HEK293 (cell line): Measurements from ENCODE around the gene TRMU.

Source experiments
- CTCF ChIP-seq: fragments of 450-650 bp; formaldehyde crosslinking; IDR thresholded peaks from 2 replicates; pipeline ENCODE4 v1.5.1; 2016; ENCODE audit warnings: missing biosample characterization, missing genetic modification characterization
- RBAK ChIP-seq: fragments of 450-650 bp; formaldehyde crosslinking; IDR thresholded peaks from 2 replicates; pipeline ENCODE4 v1.5.1; 2016; ENCODE audit warnings: missing biosample characterization, missing genetic modification characterization
- SALL2 ChIP-seq: fragments of 450-650 bp; formaldehyde crosslinking; IDR thresholded peaks from 2 replicates; pipeline ENCODE4 v1.5.0; 2017; ENCODE audit warnings: missing biosample characterization, mild to moderate bottlenecking, missing genetic modification characterization, borderline replicate concordance
- SETDB1 ChIP-seq: IDR thresholded peaks from one replicate; pipeline ENCODE4 v1.6.1; 2017; ENCODE audit warnings: mild to moderate bottlenecking, low read length, moderate library complexity, mixed read lengths; ENCODE audit not compliant: insufficient read length
- ZBTB1 ChIP-seq: fragments of 450-650 bp; formaldehyde crosslinking; IDR thresholded peaks from 2 replicates; pipeline ENCODE4 v1.5.1; 2016; ENCODE audit warnings: missing biosample characterization, missing genetic modification characterization
- ZNF138 ChIP-seq: fragments of 450-650 bp; formaldehyde crosslinking; IDR thresholded peaks from 2 replicates; pipeline ENCODE4 v1.5.1; 2016; ENCODE audit warnings: missing biosample characterization, missing genetic modification characterization, borderline replicate concordance
- ZNF2 ChIP-seq: fragments of 450-650 bp; formaldehyde crosslinking; IDR thresholded peaks from 2 replicates; pipeline ENCODE4 v1.5.1; 2016; ENCODE audit warnings: missing biosample characterization, missing genetic modification characterization
- ZNF214 ChIP-seq: fragments of 450-650 bp; formaldehyde crosslinking; IDR thresholded peaks from 2 replicates; pipeline ENCODE4 v1.5.1; 2017; ENCODE audit warnings: missing biosample characterization, mild to moderate bottlenecking, missing genetic modification characterization, borderline replicate concordance
- ZNF274 ChIP-seq, 2 experiments: fragments of 200-500 bp in 1 of 2; fragments of 450-650 bp in 1 of 2; sonication (Bioruptor generic) in 1 of 2; formaldehyde crosslinking in 1 of 2; IDR thresholded peaks; 2 replicates each; pipeline versions ENCODE4 v1.5.1 to v1.6.1; 2014 to 2016; ENCODE audit warnings: borderline replicate concordance in 1 of 2, inconsistent platforms in 1 of 2, low read length in 1 of 2, missing biosample characterization in 1 of 2, missing genetic modification characterization in 1 of 2
- ZNF600 ChIP-seq: fragments of 450-650 bp; formaldehyde crosslinking; IDR thresholded peaks from 2 replicates; pipeline ENCODE4 v1.5.1; 2016; ENCODE audit warnings: missing biosample characterization, missing genetic modification characterization
- ZNF707 ChIP-seq: fragments of 450-650 bp; formaldehyde crosslinking; IDR thresholded peaks from 2 replicates; pipeline ENCODE4 v1.5.1; 2016; ENCODE audit warnings: missing biosample characterization, missing genetic modification characterization
- ZNF785 ChIP-seq: fragments of 450-650 bp; formaldehyde crosslinking; IDR thresholded peaks from 2 replicates; pipeline ENCODE4 v1.5.1; 2016; ENCODE audit warnings: missing biosample characterization, missing genetic modification characterization
- TF ChIP-seq, protein P1 (sequence below): fragments of 450-650 bp; formaldehyde crosslinking; IDR thresholded peaks from 2 replicates; pipeline ENCODE4 v1.5.1; 2016; ENCODE audit warnings: missing biosample characterization, missing genetic modification characterization

DNA sequence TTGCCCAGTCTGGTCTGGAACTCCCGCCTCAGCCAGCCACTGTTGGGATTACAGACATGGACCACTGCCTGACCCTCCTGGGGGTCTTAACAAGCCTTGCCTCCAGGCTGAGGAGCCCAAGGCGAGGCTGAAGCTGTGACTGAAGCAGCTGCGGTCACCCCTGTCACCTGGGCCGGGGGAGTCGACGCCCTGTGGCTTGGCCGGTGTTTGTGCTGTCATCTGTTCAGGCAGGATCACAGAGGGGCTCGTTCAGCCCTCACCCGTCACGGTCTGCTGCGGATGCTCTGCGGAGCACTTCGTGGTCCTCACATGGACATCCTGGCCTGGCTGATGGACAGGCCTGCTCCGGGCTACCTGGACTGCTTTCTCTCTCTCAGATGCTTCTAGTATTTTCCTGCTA, 23.8 kb downstream of the TRMU start:
- TF ChIP-seq CTCF (tag by site-specific recombination) (no peak), ZNF707 (tag by site-specific recombination) (no peak), ZNF138 (no peak), SETDB1 (no peak), RBAK (tag by site-specific recombination) (no peak), ZBTB1 (no peak), ZNF2 (tag by site-specific recombination) (no peak), ZNF785 (tag by site-specific recombination) (no peak), SALL2 (tag by site-specific recombination) (no peak), ZNF274 (IDR thresholded peaks at IDR 0.05; ENCODE audit: low read length) (no peak), ZNF274 (tag by site-specific recombination; IDR thresholded peaks at IDR 0.05; ENCODE audit: borderline replicate concordance) (no peak), ZNF214 (tag by site-specific recombination) (no peak), ZNF600 (tag by site-specific recombination) (no peak)
- TF ChIP-seq, protein P1, sequence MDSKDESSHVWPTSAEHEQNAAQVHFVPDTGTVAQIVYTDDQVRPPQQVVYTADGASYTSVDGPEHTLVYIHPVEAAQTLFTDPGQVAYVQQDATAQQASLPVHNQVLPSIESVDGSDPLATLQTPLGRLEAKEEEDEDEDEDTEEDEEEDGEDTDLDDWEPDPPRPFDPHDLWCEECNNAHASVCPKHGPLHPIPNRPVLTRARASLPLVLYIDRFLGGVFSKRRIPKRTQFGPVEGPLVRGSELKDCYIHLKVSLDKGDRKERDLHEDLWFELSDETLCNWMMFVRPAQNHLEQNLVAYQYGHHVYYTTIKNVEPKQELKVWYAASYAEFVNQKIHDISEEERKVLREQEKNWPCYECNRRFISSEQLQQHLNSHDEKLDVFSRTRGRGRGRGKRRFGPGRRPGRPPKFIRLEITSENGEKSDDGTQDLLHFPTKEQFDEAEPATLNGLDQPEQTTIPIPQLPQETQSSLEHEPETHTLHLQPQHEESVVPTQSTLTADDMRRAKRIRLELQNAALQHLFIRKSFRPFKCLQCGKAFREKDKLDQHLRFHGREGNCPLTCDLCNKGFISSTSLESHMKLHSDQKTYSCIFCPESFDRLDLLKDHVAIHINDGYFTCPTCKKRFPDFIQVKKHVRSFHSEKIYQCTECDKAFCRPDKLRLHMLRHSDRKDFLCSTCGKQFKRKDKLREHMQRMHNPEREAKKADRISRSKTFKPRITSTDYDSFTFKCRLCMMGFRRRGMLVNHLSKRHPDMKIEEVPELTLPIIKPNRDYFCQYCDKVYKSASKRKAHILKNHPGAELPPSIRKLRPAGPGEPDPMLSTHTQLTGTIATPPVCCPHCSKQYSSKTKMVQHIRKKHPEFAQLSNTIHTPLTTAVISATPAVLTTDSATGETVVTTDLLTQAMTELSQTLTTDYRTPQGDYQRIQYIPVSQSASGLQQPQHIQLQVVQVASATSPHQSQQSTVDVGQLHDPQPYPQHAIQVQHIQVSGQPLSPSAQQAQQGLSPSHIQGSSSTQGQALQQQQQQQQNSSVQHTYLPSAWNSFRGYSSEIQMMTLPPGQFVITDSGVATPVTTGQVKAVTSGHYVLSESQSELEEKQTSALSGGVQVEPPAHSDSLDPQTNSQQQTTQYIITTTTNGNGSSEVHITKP (tag by site-specific recombination) = no peak
